ENCODE measurements around the gene LRRC8D. TPM values are rescaled to one million over a fixed set of nuclear protein-coding genes. Genes with fewer than 3 reads are reported as not detected.

Gene LRRC8D
- total and polyA plus RNA-seq, 8 donors, result under 0.01 to 13.8 (median 5.2) TPM

GRCh38 chr1:89881415-89882058 is 60.7 kb downstream of the LRRC8D start:
- Histone ChIP-seq H3K4me1 (no peaks in the 10 kb centered on the region), H3K4me3 (no peak overlapping the region), H3K27me3 (no peaks in the 10 kb centered on the region), H3K27ac (no peak overlapping the region), H3K36me3 (peaks cover 0 to 5% (median 0%) of the 10 kb centered on the region in 4 donors), H3K9me3 (peaks cover 0 to 6% (median 0%) of the 10 kb centered on the region in 4 donors)
- 89 to 100% (median 97%) methylated on average over 1 of the region's 1 CpG for WGBS, 5 donors
- no peak for TF ChIP-seq EP300 (IDR thresholded peaks at IDR 0.05)
- no peak for TF ChIP-seq CTCF (IDR thresholded peaks at IDR 0.05)
- DNase-seq, result no peak
- intact Hi-C loops (cut with DNase I; ENCODE audit: low total_unique reads), result no loop called here

- TF ChIP-seq EP300 (IDR thresholded peaks at IDR 0.05), result no peak
- no peak for TF ChIP-seq POLR2AphosphoS5 (IDR thresholded peaks at IDR 0.05)
- TF ChIP-seq POLR2A (IDR thresholded peaks at IDR 0.05), result no peak
- TF ChIP-seq CTCF (IDR thresholded peaks at IDR 0.05), result no peak
- 92 to 97% (median 96%) methylated on average over 6 of the region's 6 CpGs for WGBS, 5 donors
Measured at GRCh38 chr1:89882348-89883029, 61.7 kb downstream of the LRRC8D start.

GRCh38 chr1:89883030-89883379 is 62.2 kb downstream of the LRRC8D start:
- no peaks in the 10 kb centered on the region for H3K4me1 ChIP-seq
- H3K27me3 ChIP-seq, result no peaks in the 10 kb centered on the region
- H3K9me3 ChIP-seq, result peaks cover 0 to 6% (median 0%) of the 10 kb centered on the region in 4 donors
- 97 to 98% (median 97%) methylated on average over 6 of the region's 6 CpGs for WGBS, 5 donors
- no peak overlapping the region for H3K27ac ChIP-seq
- DNase-seq, result no peak
- H3K36me3 ChIP-seq, result peaks cover 0 to 5% (median 0%) of the 10 kb centered on the region in 4 donors
- TF ChIP-seq POLR2A (IDR thresholded peaks at IDR 0.05), result no peak
- no peak for TF ChIP-seq EP300 (IDR thresholded peaks at IDR 0.05)
- no peak for TF ChIP-seq CTCF (IDR thresholded peaks at IDR 0.05)
- no peak for TF ChIP-seq POLR2AphosphoS5 (IDR thresholded peaks at IDR 0.05)
- intact Hi-C loops (cut with DNase I; ENCODE audit: low total_unique reads), result no loop called here
- H3K4me3 ChIP-seq, result no peak overlapping the region

More at GRCh38 chr1:89882348-89883029, 61.7 kb downstream of the LRRC8D start:
- DNase-seq, result no peak
- Histone ChIP-seq H3K27me3 (no peaks in the 10 kb centered on the region), H3K4me3 (no peak overlapping the region), H3K36me3 (peaks cover 0 to 5% (median 0%) of the 10 kb centered on the region in 4 donors), H3K27ac (no peak overlapping the region), H3K4me1 (no peaks in the 10 kb centered on the region), H3K9me3 (peaks cover 0 to 6% (median 0%) of the 10 kb centered on the region in 4 donors)
- intact Hi-C loops (cut with DNase I; ENCODE audit: low total_unique reads), result no loop called here

- TF ChIP-seq CTCF (IDR thresholded peaks at IDR 0.05) (no peak), POLR2AphosphoS5 (IDR thresholded peaks at IDR 0.05) (no peak), EP300 (IDR thresholded peaks at IDR 0.05) (no peak), POLR2A (IDR thresholded peaks at IDR 0.05) (no peak)
- Histone ChIP-seq H3K27ac (no peak overlapping the region), H3K4me1 (peaks cover 0 to 1% (median 0%) of the 10 kb centered on the region in 4 donors), H3K36me3 (peaks cover 0 to 5% (median 0%) of the 10 kb centered on the region in 4 donors), H3K27me3 (no peaks in the 10 kb centered on the region), H3K4me3 (no peak overlapping the region), H3K9me3 (peaks cover 0 to 6% (median 0%) of the 10 kb centered on the region in 4 donors)
- intact Hi-C loops (cut with DNase I; ENCODE audit: low total_unique reads), result no loop called here
- no peak for DNase-seq
- WGBS, 5 donors, result 88 to 94% (median 90%) methylated on average over 6 of the region's 6 CpGs
Measured at GRCh38 chr1:89884718-89885596, 64.1 kb downstream of the LRRC8D start.

All from stomach (tissue), 9 donors.